Measurements from ENCODE around the gene MEF2D. TPM values are rescaled to one million over a fixed set of nuclear protein-coding genes. Genes with fewer than 3 reads are reported as not detected.

MEF2D gene
- total RNA-seq, 1 experiment from 2014 or later: 54.1 TPM

DNA sequence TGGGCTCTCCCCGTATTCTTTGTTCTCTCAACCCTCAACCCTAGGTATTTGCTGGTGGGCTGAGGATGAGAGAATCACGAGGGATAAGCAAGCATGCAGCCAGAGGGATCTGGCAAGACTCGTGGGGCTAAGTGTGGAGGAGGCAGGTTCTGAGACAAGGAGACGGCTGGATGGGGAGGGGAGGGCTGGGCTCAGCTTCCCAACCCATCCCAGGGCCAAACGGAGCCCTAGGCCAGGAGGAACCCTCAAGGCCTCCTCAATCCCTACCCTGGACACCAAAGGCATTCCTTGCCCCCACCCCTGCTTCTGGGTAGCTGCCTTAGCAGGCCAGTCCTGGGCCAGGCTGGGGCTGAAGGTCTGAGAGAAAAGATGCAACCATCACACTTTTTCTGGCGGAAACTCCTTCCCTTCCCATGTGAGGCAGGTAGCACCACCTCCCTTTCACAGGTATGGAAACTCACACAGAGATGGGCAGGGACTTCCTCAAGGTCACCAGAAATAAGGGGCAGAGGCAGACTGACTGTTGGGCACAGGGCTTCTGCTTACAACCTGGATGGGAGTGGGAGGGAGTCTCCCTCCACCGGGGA, 6.2 kb downstream of the MEF2D start:
- TF ChIP-seq, protein P1, sequence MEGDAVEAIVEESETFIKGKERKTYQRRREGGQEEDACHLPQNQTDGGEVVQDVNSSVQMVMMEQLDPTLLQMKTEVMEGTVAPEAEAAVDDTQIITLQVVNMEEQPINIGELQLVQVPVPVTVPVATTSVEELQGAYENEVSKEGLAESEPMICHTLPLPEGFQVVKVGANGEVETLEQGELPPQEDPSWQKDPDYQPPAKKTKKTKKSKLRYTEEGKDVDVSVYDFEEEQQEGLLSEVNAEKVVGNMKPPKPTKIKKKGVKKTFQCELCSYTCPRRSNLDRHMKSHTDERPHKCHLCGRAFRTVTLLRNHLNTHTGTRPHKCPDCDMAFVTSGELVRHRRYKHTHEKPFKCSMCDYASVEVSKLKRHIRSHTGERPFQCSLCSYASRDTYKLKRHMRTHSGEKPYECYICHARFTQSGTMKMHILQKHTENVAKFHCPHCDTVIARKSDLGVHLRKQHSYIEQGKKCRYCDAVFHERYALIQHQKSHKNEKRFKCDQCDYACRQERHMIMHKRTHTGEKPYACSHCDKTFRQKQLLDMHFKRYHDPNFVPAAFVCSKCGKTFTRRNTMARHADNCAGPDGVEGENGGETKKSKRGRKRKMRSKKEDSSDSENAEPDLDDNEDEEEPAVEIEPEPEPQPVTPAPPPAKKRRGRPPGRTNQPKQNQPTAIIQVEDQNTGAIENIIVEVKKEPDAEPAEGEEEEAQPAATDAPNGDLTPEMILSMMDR (IDR thresholded peaks at IDR 0.05; ENCODE audit: unreplicated experiment): no peak
- H3K36me3 Mint-ChIP-seq (ENCODE audit: insufficient read depth, unreplicated experiment): peaks cover 36% of the 10 kb centered on the region
- no peak for DNase-seq
- no peak overlapping the region for H3K4me3 Mint-ChIP-seq (ENCODE audit: low read depth, unreplicated experiment)
- no peaks in the 10 kb centered on the region for H3K9me3 Mint-ChIP-seq (ENCODE audit: low read depth, unreplicated experiment)
- no TSS peak for BruUV-seq (replicated peaks)
- intact Hi-C loops (cut with micrococcal nuclease; ENCODE audit: unreplicated experiment): no loop called here
- no peaks in the 10 kb centered on the region for H3K27me3 Mint-ChIP-seq (ENCODE audit: unreplicated experiment)
- CTCF ChIA-PET: no interaction called here
- peaks cover 48% of the 10 kb centered on the region for H3K4me1 Mint-ChIP-seq (ENCODE audit: low read depth, unreplicated experiment)
- no peak overlapping the region for H3K27ac Mint-ChIP-seq (ENCODE audit: unreplicated experiment)

DNA sequence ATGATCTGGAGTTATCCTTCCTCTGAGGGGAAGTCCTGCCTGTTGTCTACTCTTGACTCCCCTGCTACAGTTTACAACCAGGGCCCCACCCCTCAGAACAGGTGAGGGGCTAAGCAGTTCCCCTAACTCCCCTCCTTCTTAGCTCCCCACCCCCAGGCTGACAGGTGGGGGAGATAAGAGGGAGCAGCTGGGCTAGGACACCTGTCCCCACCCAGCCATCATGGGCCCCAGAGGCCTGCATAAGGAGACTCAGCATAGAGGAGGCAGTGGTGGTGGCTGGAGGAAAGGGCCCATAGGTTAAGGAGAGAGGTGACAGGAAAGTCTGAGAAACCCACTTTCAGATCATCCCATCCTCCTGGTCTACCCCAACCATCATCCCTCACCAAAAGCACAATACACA, 6.8 kb downstream of the MEF2D start:
- H3K27me3 Mint-ChIP-seq (ENCODE audit: unreplicated experiment): no peaks in the 10 kb centered on the region
- no peak for DNase-seq
- CTCF ChIA-PET: no interaction called here
- no peak overlapping the region for H3K4me3 Mint-ChIP-seq (ENCODE audit: low read depth, unreplicated experiment)
- peaks cover 55% of the 10 kb centered on the region for H3K4me1 Mint-ChIP-seq (ENCODE audit: low read depth, unreplicated experiment)
- intact Hi-C loops (cut with micrococcal nuclease; ENCODE audit: unreplicated experiment): no loop called here
- no TSS peak for BruUV-seq (replicated peaks)
- no peak overlapping the region for H3K27ac Mint-ChIP-seq (ENCODE audit: unreplicated experiment)
- peaks cover 30% of the 10 kb centered on the region for H3K36me3 Mint-ChIP-seq (ENCODE audit: insufficient read depth, unreplicated experiment)
- TF ChIP-seq, protein P1 (IDR thresholded peaks at IDR 0.05; ENCODE audit: unreplicated experiment): no peak
- no peaks in the 10 kb centered on the region for H3K9me3 Mint-ChIP-seq (ENCODE audit: low read depth, unreplicated experiment)

DNA sequence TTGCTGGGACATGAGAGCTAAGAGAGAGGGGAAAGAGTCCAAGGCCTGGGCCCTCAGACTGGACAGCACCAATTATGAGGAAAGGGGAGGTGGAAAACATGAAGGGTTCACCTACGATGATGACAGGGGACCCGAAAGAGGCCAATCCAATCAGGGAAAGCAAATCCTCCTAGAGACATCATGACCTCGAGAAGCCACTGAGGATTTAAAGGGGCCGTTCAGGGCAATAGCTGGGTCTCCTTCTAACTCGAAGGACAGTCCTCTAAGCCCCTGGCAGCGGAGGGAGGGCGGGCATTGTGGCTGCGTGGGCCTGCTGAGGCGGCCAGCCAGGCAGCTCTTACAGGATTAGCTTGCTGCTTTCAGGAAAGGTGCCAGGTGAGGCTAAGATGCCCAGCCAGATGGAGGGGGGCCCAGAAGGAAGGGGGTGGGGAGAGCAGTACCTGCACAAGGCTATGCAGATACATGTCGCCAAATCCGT, 7.4 kb downstream of the MEF2D start:
- no TSS peak for BruUV-seq (replicated peaks)
- H3K4me1 Mint-ChIP-seq (ENCODE audit: low read depth, unreplicated experiment): peaks cover 56% of the 10 kb centered on the region
- TF ChIP-seq, protein P1 (IDR thresholded peaks at IDR 0.05; ENCODE audit: unreplicated experiment): no peak
- H3K4me3 Mint-ChIP-seq (ENCODE audit: low read depth, unreplicated experiment): no peak overlapping the region
- DNase-seq: no peak
- no peaks in the 10 kb centered on the region for H3K9me3 Mint-ChIP-seq (ENCODE audit: low read depth, unreplicated experiment)
- intact Hi-C loops (cut with micrococcal nuclease; ENCODE audit: unreplicated experiment): no loop called here
- CTCF ChIA-PET: no interaction called here
- H3K27ac Mint-ChIP-seq (ENCODE audit: unreplicated experiment): no peak overlapping the region
- no peaks in the 10 kb centered on the region for H3K27me3 Mint-ChIP-seq (ENCODE audit: unreplicated experiment)
- peaks cover 27% of the 10 kb centered on the region for H3K36me3 Mint-ChIP-seq (ENCODE audit: insufficient read depth, unreplicated experiment)

DNA sequence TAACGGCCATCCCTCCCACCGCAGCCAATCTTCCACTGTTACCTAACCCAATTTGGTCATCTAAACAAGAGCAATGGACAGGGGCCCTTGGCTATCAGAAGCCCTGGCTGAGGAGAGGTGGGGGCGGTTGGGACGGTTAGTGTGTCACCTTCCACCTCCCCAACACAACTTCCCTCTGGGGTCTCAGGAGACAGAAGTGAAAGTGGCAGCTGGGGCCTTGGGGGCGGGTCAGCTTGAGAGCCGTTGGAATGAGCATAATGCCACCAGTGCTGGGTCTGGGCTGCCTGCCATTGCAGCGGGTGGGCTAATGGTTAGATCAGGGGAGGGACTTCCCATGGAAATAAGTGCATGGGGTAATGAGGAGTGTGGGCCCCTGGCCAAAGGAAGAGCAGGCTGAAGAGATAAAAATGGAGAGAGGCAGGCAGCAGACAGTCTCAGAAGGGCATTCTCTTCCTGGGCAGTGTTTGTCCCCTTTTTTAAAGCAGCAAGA, 7.9 kb downstream of the MEF2D start:
- TF ChIP-seq, protein P1 (IDR thresholded peaks at IDR 0.05; ENCODE audit: unreplicated experiment): no peak
- intact Hi-C loops (cut with micrococcal nuclease; ENCODE audit: unreplicated experiment): no loop called here
- Mint-ChIP-seq H3K27ac (ENCODE audit: unreplicated experiment) (no peak overlapping the region), H3K4me1 (ENCODE audit: low read depth, unreplicated experiment) (peaks cover 56% of the 10 kb centered on the region), H3K9me3 (ENCODE audit: low read depth, unreplicated experiment) (no peaks in the 10 kb centered on the region), H3K4me3 (ENCODE audit: low read depth, unreplicated experiment) (no peak overlapping the region), H3K36me3 (ENCODE audit: insufficient read depth, unreplicated experiment) (peaks cover 30% of the 10 kb centered on the region), H3K27me3 (ENCODE audit: unreplicated experiment) (no peaks in the 10 kb centered on the region)
- CTCF ChIA-PET: no interaction called here
- DNase-seq: no peak
- BruUV-seq (replicated peaks): no TSS peak
